ENCODE data around the gene RIN1. TPM values are rescaled to one million over a fixed set of nuclear protein-coding genes. Genes with fewer than 3 reads are reported as not detected.
A peak's percentile ranks its signal among the peaks of the same experiment; 100 is the strongest.

Gene RIN1
- total RNA-seq, 1 experiment from 2014 or later: 5.4 TPM

DNA sequence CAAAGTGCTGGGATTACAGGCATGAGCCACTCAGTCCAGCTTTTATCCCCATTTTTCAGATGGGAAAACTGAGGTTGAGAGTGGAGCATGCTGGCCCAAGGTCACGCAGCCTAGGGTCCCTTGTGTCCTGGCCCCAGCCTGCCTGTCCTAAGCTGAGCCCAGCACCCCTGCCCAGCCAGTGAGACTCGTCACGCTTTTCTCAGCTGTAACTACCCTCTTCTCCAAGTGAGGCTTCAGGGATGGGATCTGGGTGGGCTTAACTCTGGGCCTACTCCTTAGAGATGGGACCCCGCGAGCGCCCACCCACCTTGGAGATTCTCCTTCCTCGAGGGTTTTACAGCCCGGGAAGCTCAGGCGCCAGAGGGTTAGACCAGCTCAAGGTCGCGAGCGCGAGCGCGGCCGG, 44.9 kb downstream of the RIN1 start:
- Histone ChIP-seq H2BK20ac (ENCODE audit: low read depth, low read length, poor library complexity, severe bottlenecking) (no peak overlapping the region), H3K14ac (ENCODE audit: insufficient read depth, low read length) (no peak overlapping the region), H3K79me1 (ENCODE audit: insufficient read depth, low read depth, low read length, poor library complexity, severe bottlenecking) (no peaks in the 10 kb centered on the region), H3K56ac (ENCODE audit: insufficient read length, low read depth, low read length) (no peak overlapping the region), H3T11ph (ENCODE audit: low read length) (no peak overlapping the region), H2AK5ac (ENCODE audit: insufficient read length, low read length) (no peak overlapping the region), H4K8ac (replicated peaks; ENCODE audit: insufficient read length, low read depth, low read length) (no peak overlapping the region), H3K27me3 (ENCODE audit: insufficient read depth, low read length) (peaks cover 8% of the 10 kb centered on the region; the same call in 1 of the 2 replicates), H3K27ac (ENCODE audit: insufficient read length, low read depth, low read length) (no peak overlapping the region), H4K91ac (ENCODE audit: insufficient read length, low read depth, low read length) (no peak overlapping the region), H4K20me1 (ENCODE audit: control insufficient read depth, insufficient read depth, insufficient read length) (no peaks in the 10 kb centered on the region), H3K23ac (ENCODE audit: insufficient read length, low read depth, low read length) (no peak overlapping the region), H3K9me3 (ENCODE audit: control insufficient read depth, low read depth, low read length) (no peaks in the 10 kb centered on the region), H3K23me2 (ENCODE audit: insufficient read length, low read depth, low read length, poor library complexity, severe bottlenecking) (peaks cover 13% of the 10 kb centered on the region), H2BK15ac (ENCODE audit: low read depth, low read length) (no peak overlapping the region), H3K79me2 (ENCODE audit: insufficient read depth, low read length) (peaks cover 1% of the 10 kb centered on the region; the same call in 1 of the 2 replicates), H2BK5ac (ENCODE audit: insufficient read length, low read length) (no peak overlapping the region), H3K4me2 (ENCODE audit: insufficient read depth, insufficient read length, low read length) (peak overlapping the region; percentile 3), H2BK12ac (ENCODE audit: insufficient read length, low read depth, low read length) (no peak overlapping the region), H3K4me1 (ENCODE audit: insufficient read depth, low read length) (peaks cover 6% of the 10 kb centered on the region), H3K18ac (ENCODE audit: insufficient read length, low read depth, low read length) (no peak overlapping the region), H3K9ac (ENCODE audit: extremely low read depth, insufficient read length, low read length) (no peak overlapping the region), H4K5ac (ENCODE audit: insufficient read length, low read depth, low read length) (no peak overlapping the region), H2BK120ac (ENCODE audit: low read depth, low read length, poor library complexity, severe bottlenecking) (no peak overlapping the region), H2AFZ (ENCODE audit: low read length) (no peak overlapping the region), H3K4ac (ENCODE audit: low read depth, low read length) (no peak overlapping the region)
- H3K9me3 Mint-ChIP-seq: no peaks in the 10 kb centered on the region; a peak in 1 of 5 replicates
- peak overlapping the region; percentile 44 to 91 for H3K4me3 Mint-ChIP-seq
- peaks cover 18 to 26% of the 10 kb centered on the region in 2 experiments for H3K4me1 Mint-ChIP-seq
- H3K27me3 Mint-ChIP-seq (ENCODE audit: low read depth): peaks cover 37% of the 10 kb centered on the region
- TF ChIP-seq CTCF (conservative IDR thresholded peaks at IDR 0.05): no peak
- no peak for DNase-seq
- peaks cover 0 to 2% (median 0%) of the 10 kb centered on the region in 3 experiments; a peak in 3 of 7 replicates for H3K36me3 Mint-ChIP-seq (ENCODE audit: insufficient read depth in 1 of 3, low read depth in 3 of 3)
- no peak overlapping the region for H3K27ac Mint-ChIP-seq
- WGBS (ENCODE audit: extremely low coverage, insufficient read length, low lambda C conversion rate): no CpG with 5 or more reads among the region's 16 CpGs

Data from H9 (cell line).